ENCODE results near the gene TBX22. TPM values are rescaled to one million over a fixed set of nuclear protein-coding genes. Genes with fewer than 3 reads are reported as not detected.
"Not testable (repeated sequence)": the region's sequence is repeated elsewhere in the genome, so short reads cannot be mapped to it uniquely, and the experiment has no call there.

The TBX22 gene
- total and polyA plus RNA-seq, 5 donors from 2014 or later: not detected

DNA sequence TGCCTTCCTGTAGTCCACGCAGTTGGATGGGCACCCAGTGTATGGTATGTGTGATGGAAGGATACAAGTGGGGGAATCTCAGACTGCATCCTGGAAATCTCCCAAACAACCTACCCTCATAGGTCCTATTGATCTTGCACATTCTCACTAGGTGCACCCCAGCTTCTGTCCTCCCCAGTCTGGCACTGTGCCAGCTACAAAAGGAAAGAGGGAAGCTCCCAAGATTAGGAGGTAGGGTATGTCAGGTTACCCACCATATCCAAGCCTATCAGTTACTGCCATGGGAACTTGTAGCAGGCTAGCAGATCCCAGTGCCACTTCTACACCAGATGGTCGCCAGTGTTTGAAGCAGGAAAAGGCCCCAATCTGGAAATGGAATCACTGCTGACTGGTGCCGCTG lies 11.6 kb downstream of the TBX22 start:
- H3K4me1 ChIP-seq (ENCODE audit: control insufficient read depth, insufficient read depth, low read length, poor library complexity, severe bottlenecking): no peaks in the 10 kb centered on the region
- H3K4me3 ChIP-seq (ENCODE audit: low read depth, low read length): no peak overlapping the region
- no peaks in the 10 kb centered on the region for H3K4me1 Mint-ChIP-seq
- no peaks in the 10 kb centered on the region for H3K36me3 Mint-ChIP-seq
- H3K27ac ChIP-seq (ENCODE audit: insufficient read depth, low read length, poor library complexity, severe bottlenecking): no peak overlapping the region
- no peaks in the 10 kb centered on the region for H3K36me3 ChIP-seq (ENCODE audit: control insufficient read depth, insufficient read depth, low read length)
- ATAC-seq (ENCODE audit: low read depth in 2 of 2) (no peak), DNase-seq (no peak)
- H3K27ac Mint-ChIP-seq: no peak overlapping the region
- peaks cover 0 to 4% (median 0%) of the 10 kb centered on the region in 7 donors for H3K9me3 Mint-ChIP-seq
- H3K9me3 ChIP-seq (ENCODE audit: control insufficient read depth in 2 of 2, low read length in 2 of 2): no peaks in the 10 kb centered on the region
- no peak overlapping the region for H3K4me3 Mint-ChIP-seq
- peaks cover 6% of the 10 kb centered on the region for H3K27me3 Mint-ChIP-seq
- no peaks in the 10 kb centered on the region for H3K27me3 ChIP-seq (ENCODE audit: control insufficient read depth, insufficient read depth, low read length)

GRCh38 chrX:80066156-80066555 lies 51.6 kb downstream of the TBX22 start:
- H3K9me3 Mint-ChIP-seq: peaks cover 0 to 22% (median 5%) of the 10 kb centered on the region in 7 donors

GRCh38 chrX:80075625-80076024 lies 61.1 kb downstream of the TBX22 start:
- H3K36me3 Mint-ChIP-seq; ATAC-seq (ENCODE audit: low read depth in 2 of 2); H3K4me1 Mint-ChIP-seq; H3K4me3 Mint-ChIP-seq; H3K4me1 ChIP-seq (ENCODE audit: control insufficient read depth, insufficient read depth, low read length, poor library complexity, severe bottlenecking); H3K27ac ChIP-seq (ENCODE audit: insufficient read depth, low read length, poor library complexity, severe bottlenecking); H3K36me3 ChIP-seq (ENCODE audit: control insufficient read depth, insufficient read depth, low read length); H3K9me3 ChIP-seq (ENCODE audit: control insufficient read depth in 2 of 2, low read length in 2 of 2); DNase-seq; H3K27me3 Mint-ChIP-seq; H3K4me3 ChIP-seq (ENCODE audit: low read depth, low read length); H3K27ac Mint-ChIP-seq; H3K27me3 ChIP-seq (ENCODE audit: control insufficient read depth, insufficient read depth, low read length): not testable (repeated sequence)
- peaks cover 0 to 11% (median 2%) of the 10 kb centered on the region in 7 donors for H3K9me3 Mint-ChIP-seq

More at GRCh38 chrX:80066156-80066555, 51.6 kb downstream of the TBX22 start:
- H3K27me3 ChIP-seq (ENCODE audit: control insufficient read depth, insufficient read depth, low read length); H3K36me3 Mint-ChIP-seq; H3K27ac Mint-ChIP-seq; H3K27me3 Mint-ChIP-seq; H3K4me3 ChIP-seq (ENCODE audit: low read depth, low read length); H3K4me3 Mint-ChIP-seq; ATAC-seq (ENCODE audit: low read depth in 2 of 2); H3K4me1 Mint-ChIP-seq; H3K36me3 ChIP-seq (ENCODE audit: control insufficient read depth, insufficient read depth, low read length); H3K9me3 ChIP-seq (ENCODE audit: control insufficient read depth in 2 of 2, low read length in 2 of 2); H3K27ac ChIP-seq (ENCODE audit: insufficient read depth, low read length, poor library complexity, severe bottlenecking); DNase-seq; H3K4me1 ChIP-seq (ENCODE audit: control insufficient read depth, insufficient read depth, low read length, poor library complexity, severe bottlenecking): not testable (repeated sequence)

Measured in CD4-positive, CD25-positive, alpha-beta regulatory T cell (primary cell).